Frontal cortex (tissue), 4 donors: ENCODE data around the gene DDHD1. TPM values are rescaled to one million over a fixed set of nuclear protein-coding genes. Genes with fewer than 3 reads are reported as not detected.
"Not testable (repeated sequence)": the region's sequence is repeated elsewhere in the genome, so short reads cannot be mapped to it uniquely, and the experiment has no call there.

ENCODE experiments used
- DNase-seq, 2 donors: peaks; one replicate each; pipeline ENCODE4 v3.0.0; 2012; ENCODE audit warnings: low spot score in 2 of 2
- FAIRE-seq: peaks from 2 replicates; lab custom pipeline; 2012; peaks lifted over from hg19 to GRCh38; lab: Jason Lieb, UNC
- total RNA-seq: library from RNA; depleted of rRNA; stranded (reverse); fragments of >200 nt; gene quantifications from one replicate; pipeline ENCODE4 v1.2.3, GENCODE V29; 2014
- donor health status: control.
- donor health status: control.
- donor health status: control.

The DDHD1 gene
- total RNA-seq, 1 donor from 2014 or later: 24.5 TPM

GRCh38 chr14:53153702-53154112 is 584 bp upstream of the DDHD1 start:
- FAIRE-seq (no peak), DNase-seq (no peak)

- FAIRE-seq: no peak
- peak; percentile 36 to 51 for DNase-seq
Measured at GRCh38 chr14:53152184-53152886, 788 bp downstream of the DDHD1 start.

GRCh38 chr14:53151523-53152183 is 1.5 kb downstream of the DDHD1 start:
- FAIRE-seq (no peak), DNase-seq (peak in 1 of 2 donors; percentile 49)

- DNase-seq: no peak
- FAIRE-seq: no peak
Measured at GRCh38 chr14:53149668-53150316, 3.3 kb downstream of the DDHD1 start.

GRCh38 chr14:53148671-53149070 is 4.5 kb downstream of the DDHD1 start:
- DNase-seq: no peak
- no peak for FAIRE-seq

GRCh38 chr14:53147893-53148292 is 5.2 kb downstream of the DDHD1 start:
- DNase-seq: no peak
- no peak for FAIRE-seq

- FAIRE-seq (no peak), DNase-seq (no peak)
Measured at GRCh38 chr14:53147208-53147607, 5.9 kb downstream of the DDHD1 start.

GRCh38 chr14:53146739-53147138 is 6.4 kb downstream of the DDHD1 start:
- FAIRE-seq (no peak), DNase-seq (no peak)

GRCh38 chr14:53144244-53144643 is 8.9 kb downstream of the DDHD1 start:
- FAIRE-seq (no peak), DNase-seq (no peak)

GRCh38 chr14:53140585-53140984 is 12.5 kb downstream of the DDHD1 start:
- DNase-seq (no peak), FAIRE-seq (no peak)

- FAIRE-seq (no peak), DNase-seq (no peak)
Measured at GRCh38 chr14:53137568-53138203, 15.4 kb downstream of the DDHD1 start.

GRCh38 chr14:53130491-53130890 is 22.6 kb downstream of the DDHD1 start:
- not testable (repeated sequence) for FAIRE-seq, DNase-seq

- no peak for DNase-seq
- FAIRE-seq: no peak
Measured at GRCh38 chr14:53128303-53129028, 24.7 kb downstream of the DDHD1 start.

GRCh38 chr14:53127832-53128231 is 25.3 kb downstream of the DDHD1 start:
- FAIRE-seq: no peak
- no peak for DNase-seq

- FAIRE-seq: no peak
- DNase-seq: no peak
Measured at GRCh38 chr14:53127151-53127550, 26.0 kb downstream of the DDHD1 start.

GRCh38 chr14:53126731-53127130 is 26.4 kb downstream of the DDHD1 start:
- FAIRE-seq: no peak
- no peak for DNase-seq

- FAIRE-seq (no peak), DNase-seq (no peak)
Measured at GRCh38 chr14:53124786-53125185, 28.3 kb downstream of the DDHD1 start.

GRCh38 chr14:53121419-53121818 is 31.7 kb downstream of the DDHD1 start:
- not testable (repeated sequence) for DNase-seq, FAIRE-seq

GRCh38 chr14:53117479-53117878 is 35.6 kb downstream of the DDHD1 start:
- FAIRE-seq, DNase-seq: not testable (repeated sequence)

- no peak for FAIRE-seq
Measured at GRCh38 chr14:53113989-53114388, 39.1 kb downstream of the DDHD1 start.

More at GRCh38 chr14:53113989-53114388, 39.1 kb downstream of the DDHD1 start:
- no peak for DNase-seq
